ENCODE results near the gene RHBDL3. TPM values are rescaled to one million over a fixed set of nuclear protein-coding genes. Genes with fewer than 3 reads are reported as not detected.

The RHBDL3 gene
- total RNA-seq, 1 experiment from 2014 or later: 12.5 TPM

- H3K4ac ChIP-seq (ENCODE audit: low read depth, low read length): no peak overlapping the region
- H3K9me3 ChIP-seq (ENCODE audit: control insufficient read depth, low read depth, low read length): no peaks in the 10 kb centered on the region
- H3K9ac ChIP-seq (ENCODE audit: extremely low read depth, insufficient read length, low read length): no peak overlapping the region
- no peak overlapping the region for H2AK5ac ChIP-seq (ENCODE audit: insufficient read length, low read length)
- H3K4me1 ChIP-seq (ENCODE audit: insufficient read depth, low read length): peaks cover 5% of the 10 kb centered on the region; the same call in 1 of the 2 replicates
- H3K4me1 Mint-ChIP-seq: peaks cover 40 to 56% of the 10 kb centered on the region in 2 experiments
- no peaks in the 10 kb centered on the region for H4K20me1 ChIP-seq (ENCODE audit: control insufficient read depth, insufficient read depth, insufficient read length)
- H4K5ac ChIP-seq (ENCODE audit: insufficient read length, low read depth, low read length): no peak overlapping the region
- TF ChIP-seq, protein P1, sequence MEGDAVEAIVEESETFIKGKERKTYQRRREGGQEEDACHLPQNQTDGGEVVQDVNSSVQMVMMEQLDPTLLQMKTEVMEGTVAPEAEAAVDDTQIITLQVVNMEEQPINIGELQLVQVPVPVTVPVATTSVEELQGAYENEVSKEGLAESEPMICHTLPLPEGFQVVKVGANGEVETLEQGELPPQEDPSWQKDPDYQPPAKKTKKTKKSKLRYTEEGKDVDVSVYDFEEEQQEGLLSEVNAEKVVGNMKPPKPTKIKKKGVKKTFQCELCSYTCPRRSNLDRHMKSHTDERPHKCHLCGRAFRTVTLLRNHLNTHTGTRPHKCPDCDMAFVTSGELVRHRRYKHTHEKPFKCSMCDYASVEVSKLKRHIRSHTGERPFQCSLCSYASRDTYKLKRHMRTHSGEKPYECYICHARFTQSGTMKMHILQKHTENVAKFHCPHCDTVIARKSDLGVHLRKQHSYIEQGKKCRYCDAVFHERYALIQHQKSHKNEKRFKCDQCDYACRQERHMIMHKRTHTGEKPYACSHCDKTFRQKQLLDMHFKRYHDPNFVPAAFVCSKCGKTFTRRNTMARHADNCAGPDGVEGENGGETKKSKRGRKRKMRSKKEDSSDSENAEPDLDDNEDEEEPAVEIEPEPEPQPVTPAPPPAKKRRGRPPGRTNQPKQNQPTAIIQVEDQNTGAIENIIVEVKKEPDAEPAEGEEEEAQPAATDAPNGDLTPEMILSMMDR (conservative IDR thresholded peaks at IDR 0.05): no peak
- H2AFZ ChIP-seq (ENCODE audit: low read length): no peak overlapping the region
- H2BK120ac ChIP-seq (ENCODE audit: low read depth, low read length, poor library complexity, severe bottlenecking): no peak overlapping the region
- H3K56ac ChIP-seq (ENCODE audit: insufficient read length, low read depth, low read length): no peak overlapping the region
- no peak overlapping the region for H4K8ac ChIP-seq (replicated peaks; ENCODE audit: insufficient read length, low read depth, low read length)
- peaks cover 50% of the 10 kb centered on the region for H3K27me3 Mint-ChIP-seq (ENCODE audit: low read depth)
- H3K18ac ChIP-seq (ENCODE audit: insufficient read length, low read depth, low read length): no peak overlapping the region
- WGBS (ENCODE audit: extremely low coverage, insufficient read length, low lambda C conversion rate): no CpG with 5 or more reads among the region's 7 CpGs
- H2BK5ac ChIP-seq (ENCODE audit: insufficient read length, low read length): no peak overlapping the region
- no peak overlapping the region for H2BK20ac ChIP-seq (ENCODE audit: low read depth, low read length, poor library complexity, severe bottlenecking)
- H3K27me3 ChIP-seq (ENCODE audit: insufficient read depth, low read length): no peaks in the 10 kb centered on the region; the same call in 1 of the 2 replicates
- no peak overlapping the region for H3K4me3 Mint-ChIP-seq
- DNase-seq: no peak
- no peak overlapping the region for H2BK12ac ChIP-seq (ENCODE audit: insufficient read length, low read depth, low read length)
- H3K36me3 Mint-ChIP-seq (ENCODE audit: insufficient read depth in 1 of 3, low read depth in 3 of 3): peaks cover 0 to 4% (median 0%) of the 10 kb centered on the region in 3 experiments; a peak in 2 of 7 replicates
- H3K4me2 ChIP-seq (ENCODE audit: insufficient read depth, insufficient read length, low read length): no peak overlapping the region
- H3K79me1 ChIP-seq (ENCODE audit: insufficient read depth, low read depth, low read length, poor library complexity, severe bottlenecking): no peaks in the 10 kb centered on the region
- no peaks in the 10 kb centered on the region; a peak in 1 of 5 replicates for H3K9me3 Mint-ChIP-seq
- H3K23me2 ChIP-seq (ENCODE audit: insufficient read length, low read depth, low read length, poor library complexity, severe bottlenecking): peaks cover 3% of the 10 kb centered on the region
- no peak overlapping the region for H3T11ph ChIP-seq (ENCODE audit: low read length)
- H3K23ac ChIP-seq (ENCODE audit: insufficient read length, low read depth, low read length): no peak overlapping the region
- H3K79me2 ChIP-seq (ENCODE audit: insufficient read depth, low read length): no peaks in the 10 kb centered on the region
- H3K27ac ChIP-seq (ENCODE audit: insufficient read length, low read depth, low read length): no peak overlapping the region
- no peak overlapping the region for H4K91ac ChIP-seq (ENCODE audit: insufficient read length, low read depth, low read length)
- no peak overlapping the region for H2BK15ac ChIP-seq (ENCODE audit: low read depth, low read length)
- no peak overlapping the region for H3K14ac ChIP-seq (ENCODE audit: insufficient read depth, low read length)
- peak overlapping the region in 1 of 3 experiments; percentile 13; a peak in 1 of 7 replicates for H3K27ac Mint-ChIP-seq
These were observed 4.3 kb upstream of the RHBDL3 start for GRCh38 chr17:32261417-32261736.
